Mucosa of rectum (tissue), 2 donors: ENCODE results near the gene FAM227B.
A peak's percentile ranks its signal among the peaks of the same experiment; 100 is the strongest.
"Not testable (repeated sequence)": the region's sequence is repeated elsewhere in the genome, so short reads cannot be mapped to it uniquely, and the experiment has no call there.

Experiments
- H3K27ac ChIP-seq, 2 donors: one replicate each; pipeline ENCODE4 v1.7.0; 2013; ENCODE audit warnings: inconsistent platforms in 2 of 2, low read depth in 2 of 2, low read length in 2 of 2
- H3K27me3 ChIP-seq, 2 donors: one replicate each; pipeline ENCODE4 v1.7.0; 2013; ENCODE audit warnings: low read length in 2 of 2; ENCODE audit not compliant: control insufficient read depth in 2 of 2, insufficient read depth in 2 of 2
- H3K36me3 ChIP-seq, 2 donors: one replicate each; pipeline ENCODE4 v1.7.0; 2013; ENCODE audit warnings: low read length in 2 of 2; ENCODE audit not compliant: control insufficient read depth in 2 of 2, insufficient read depth in 2 of 2
- H3K4me1 ChIP-seq, 2 donors: one replicate each; pipeline ENCODE4 v1.7.0; 2013; ENCODE audit warnings: low read length in 2 of 2, mild to moderate bottlenecking in 1 of 2; ENCODE audit not compliant: control insufficient read depth in 2 of 2, insufficient read depth in 2 of 2
- H3K4me3 ChIP-seq, 2 donors: one replicate each; pipeline ENCODE4 v1.7.0; 2013; ENCODE audit warnings: low read length in 2 of 2
- H3K9ac ChIP-seq, 2 donors: one replicate each; pipeline ENCODE4 v1.7.0; 2013; ENCODE audit warnings: low read length in 2 of 2, low read depth in 1 of 2, mild to moderate bottlenecking in 1 of 2
- H3K9me3 ChIP-seq, 2 donors: one replicate each; pipeline ENCODE4 v1.7.0; 2013; ENCODE audit warnings: low read length in 2 of 2; ENCODE audit not compliant: control insufficient read depth in 2 of 2
- donor health status: healthy.
- donor health status: Normal muscosa, but diverticular disease.

Gene FAM227B

DNA sequence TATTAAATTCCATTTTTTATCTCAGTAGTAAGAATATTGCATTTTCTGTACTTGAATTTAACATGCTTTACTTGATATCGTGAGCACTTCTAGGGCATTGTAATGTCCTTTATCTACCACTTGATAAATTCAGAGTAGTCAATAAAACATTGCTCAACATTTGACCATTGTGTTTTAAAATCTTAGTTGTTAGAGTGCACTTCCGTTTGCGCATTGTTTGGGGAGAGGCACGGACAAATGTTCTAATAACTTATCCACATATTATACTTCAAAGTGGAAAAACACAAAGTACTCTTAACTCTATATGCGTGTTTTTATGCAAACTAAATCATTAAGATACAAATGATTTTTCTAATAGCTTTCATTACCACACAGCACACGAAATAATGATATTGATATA is 419 bp downstream of the FAM227B start:
- H3K36me3 ChIP-seq = peaks cover 0 to under 1% of the 10 kb centered on the region in 2 donors
- peak overlapping the region; percentile 87 to 92 for H3K27ac ChIP-seq
- H3K4me3 ChIP-seq = peak overlapping the region; percentile 78 to 92
- peaks cover 0 to 7% of the 10 kb centered on the region in 2 donors for H3K4me1 ChIP-seq
- no peaks in the 10 kb centered on the region for H3K9me3 ChIP-seq
- no peaks in the 10 kb centered on the region for H3K27me3 ChIP-seq
- peak overlapping the region; percentile 89 to 90 for H3K9ac ChIP-seq

DNA sequence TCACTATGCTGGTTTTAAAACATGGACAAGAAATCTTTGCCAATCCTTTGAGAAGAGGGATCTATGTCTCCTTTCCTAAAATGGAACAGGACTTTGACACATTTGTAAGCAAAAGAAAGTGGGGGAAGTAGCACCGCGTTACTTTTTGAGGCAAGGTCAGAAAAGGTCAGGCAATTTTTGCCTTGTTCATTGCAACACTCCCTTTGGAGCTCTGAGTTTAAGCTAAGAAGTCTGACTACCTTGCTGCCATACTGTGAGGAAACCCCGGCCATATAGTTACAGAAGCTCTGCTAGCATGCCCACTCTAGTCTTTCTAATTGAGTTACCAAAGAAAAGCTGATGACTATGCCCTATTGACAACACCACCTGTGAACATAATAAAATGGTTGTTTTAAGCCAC is 1.4 kb downstream of the FAM227B start:
- Histone ChIP-seq H3K9ac (no peak overlapping the region), H3K4me1 (peaks cover 0 to 7% of the 10 kb centered on the region in 2 donors), H3K9me3 (peaks cover 2 to 3% of the 10 kb centered on the region in 2 donors), H3K27ac (no peak overlapping the region), H3K36me3 (no peaks in the 10 kb centered on the region), H3K4me3 (no peak overlapping the region), H3K27me3 (no peaks in the 10 kb centered on the region)

DNA sequence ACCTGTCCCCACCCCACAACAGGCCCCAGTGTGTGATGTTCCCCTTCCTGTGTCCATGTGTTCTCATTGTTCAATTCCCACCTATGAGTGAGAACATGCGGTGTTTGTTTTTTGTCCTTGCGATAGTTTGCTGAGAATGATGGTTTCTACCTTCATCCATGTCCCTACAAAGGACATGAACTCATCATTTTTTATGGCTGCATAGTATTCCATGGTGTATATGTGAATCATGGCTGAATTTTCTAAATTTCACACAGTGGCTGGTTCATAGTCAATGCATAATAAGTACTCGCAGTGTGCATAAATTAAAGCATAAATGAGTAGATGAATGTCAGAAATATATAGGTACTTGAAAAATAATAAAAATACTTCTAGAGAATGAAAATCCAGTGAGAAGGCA is 8.4 kb downstream of the FAM227B start:
- H3K27me3 ChIP-seq, H3K4me1 ChIP-seq: not testable (repeated sequence)

GRCh38 chr15:49610157-49610918 is 10.3 kb downstream of the FAM227B start:
- Histone ChIP-seq H3K9ac (no peak overlapping the region), H3K27me3 (no peaks in the 10 kb centered on the region), H3K27ac (no peak overlapping the region), H3K4me3 (no peak overlapping the region), H3K9me3 (peaks cover 2 to 3% of the 10 kb centered on the region in 2 donors), H3K36me3 (no peaks in the 10 kb centered on the region), H3K4me1 (no peaks in the 10 kb centered on the region)

More for the DNA sequence above, 8.4 kb downstream of the FAM227B start:
- H3K9me3 ChIP-seq, H3K9ac ChIP-seq, H3K4me3 ChIP-seq, H3K36me3 ChIP-seq, H3K27ac ChIP-seq: not testable (repeated sequence)

DNA sequence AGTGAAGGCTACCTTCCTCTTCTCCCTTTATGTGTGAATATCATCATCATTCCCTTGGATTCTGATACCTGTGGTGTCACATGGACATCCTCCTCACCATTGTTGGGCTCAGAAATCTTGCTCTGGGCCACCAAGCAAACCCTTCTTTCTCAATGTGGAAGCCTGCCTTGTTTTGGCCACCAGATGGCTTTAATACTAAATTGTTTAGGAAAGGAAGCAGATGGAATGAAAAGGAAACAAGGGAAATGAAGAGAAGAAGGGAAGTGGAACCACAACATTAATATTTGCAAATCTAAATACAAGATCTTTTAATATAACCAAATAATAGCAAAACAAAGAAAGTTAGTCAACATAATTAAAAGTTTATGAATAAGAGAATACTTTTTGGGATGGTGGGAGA is 14.0 kb downstream of the FAM227B start:
- H3K27me3 ChIP-seq = no peaks in the 10 kb centered on the region

GRCh38 chr15:49605588-49605987 is 15.0 kb downstream of the FAM227B start:
- no peak overlapping the region for H3K9ac ChIP-seq
- no peaks in the 10 kb centered on the region for H3K4me1 ChIP-seq
- H3K9me3 ChIP-seq = no peaks in the 10 kb centered on the region
- H3K4me3 ChIP-seq = no peak overlapping the region
- no peak overlapping the region for H3K27ac ChIP-seq
- no peaks in the 10 kb centered on the region for H3K36me3 ChIP-seq
- no peaks in the 10 kb centered on the region for H3K27me3 ChIP-seq

More for the DNA sequence above, 14.0 kb downstream of the FAM227B start:
- H3K9ac ChIP-seq = no peak overlapping the region
- no peak overlapping the region for H3K4me3 ChIP-seq
- no peaks in the 10 kb centered on the region for H3K9me3 ChIP-seq
- H3K36me3 ChIP-seq = no peaks in the 10 kb centered on the region
- H3K4me1 ChIP-seq = no peaks in the 10 kb centered on the region
- no peak overlapping the region for H3K27ac ChIP-seq

DNA sequence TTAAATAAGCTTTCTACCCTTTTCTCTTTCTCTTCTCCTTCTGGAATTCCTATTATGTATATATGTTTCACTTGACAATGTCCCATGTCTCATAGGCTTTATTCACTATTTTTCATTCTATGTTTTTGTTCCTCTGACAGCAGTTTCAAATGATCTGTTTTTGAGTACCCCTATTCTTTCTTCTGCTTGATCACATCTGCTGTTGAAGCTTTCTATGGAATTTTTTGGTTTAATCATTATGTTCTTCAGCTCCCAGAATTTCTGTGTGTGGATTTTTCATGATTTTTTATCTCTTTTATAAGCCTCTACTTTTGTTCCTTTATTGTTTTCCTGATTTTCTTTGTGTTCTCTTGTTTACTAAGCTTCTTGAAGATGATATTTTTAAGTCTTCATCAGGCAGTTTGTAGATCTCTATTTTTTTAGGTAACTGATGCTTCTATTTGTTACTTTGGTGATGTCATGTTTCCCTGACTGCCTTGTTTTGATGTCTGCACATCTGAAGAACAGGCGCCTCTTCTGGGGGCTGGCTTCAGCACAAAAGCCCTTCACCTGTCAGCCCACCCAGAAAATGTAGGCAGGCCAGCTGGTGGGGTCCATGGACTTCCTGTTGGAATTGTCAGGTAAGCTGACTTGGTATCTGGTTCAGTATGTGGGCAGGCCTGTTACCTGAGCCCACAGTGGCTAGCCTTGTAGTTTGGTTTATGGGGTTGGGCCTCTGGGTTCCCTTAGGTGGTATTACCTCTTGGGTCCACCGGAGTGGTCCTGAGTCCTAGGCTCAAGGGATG is 15.8 kb downstream of the FAM227B start:
- Histone ChIP-seq H3K36me3 (no peaks in the 10 kb centered on the region), H3K9ac (no peak overlapping the region), H3K4me3 (no peak overlapping the region), H3K4me1 (no peaks in the 10 kb centered on the region), H3K9me3 (no peaks in the 10 kb centered on the region), H3K27me3 (no peaks in the 10 kb centered on the region), H3K27ac (no peak overlapping the region)

DNA sequence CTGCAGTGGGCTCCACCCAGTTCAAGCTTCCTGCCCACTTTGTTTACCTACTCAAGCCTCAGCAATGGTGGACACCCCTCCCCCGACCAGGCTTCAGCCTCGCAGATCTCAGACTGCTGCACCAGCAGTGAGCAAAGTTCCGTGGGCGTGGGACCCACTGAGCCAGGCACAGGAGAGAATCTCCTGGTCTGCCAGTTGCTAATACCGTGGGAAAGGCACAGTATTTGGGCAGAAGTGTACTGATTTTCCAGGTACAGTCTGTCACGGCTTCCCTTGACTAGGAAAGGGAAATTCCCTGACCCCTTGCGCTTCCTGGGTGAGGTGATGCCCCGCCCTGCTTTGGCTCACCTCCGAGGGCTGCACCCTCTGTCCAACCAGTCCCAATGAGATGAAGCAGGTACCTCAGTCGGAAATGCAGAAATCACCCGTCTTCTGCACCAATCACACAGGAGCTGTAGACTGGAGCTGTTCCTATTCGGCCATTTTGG is 27.7 kb downstream of the FAM227B start:
- H3K36me3 ChIP-seq, H3K27ac ChIP-seq, H3K27me3 ChIP-seq, H3K9ac ChIP-seq, H3K9me3 ChIP-seq, H3K4me1 ChIP-seq, H3K4me3 ChIP-seq: not testable (repeated sequence)

GRCh38 chr15:49589030-49589429 is 31.6 kb downstream of the FAM227B start:
- Histone ChIP-seq H3K27ac (no peak overlapping the region), H3K27me3 (no peaks in the 10 kb centered on the region), H3K9ac (no peak overlapping the region), H3K36me3 (no peaks in the 10 kb centered on the region), H3K4me3 (no peak overlapping the region), H3K4me1 (no peaks in the 10 kb centered on the region), H3K9me3 (no peaks in the 10 kb centered on the region)

- Histone ChIP-seq H3K27me3 (no peaks in the 10 kb centered on the region), H3K36me3 (no peaks in the 10 kb centered on the region), H3K9ac (no peak overlapping the region), H3K4me3 (no peak overlapping the region), H3K4me1 (no peaks in the 10 kb centered on the region), H3K27ac (no peak overlapping the region), H3K9me3 (no peaks in the 10 kb centered on the region)
Observed at GRCh38 chr15:49573421-49573820, 47.2 kb downstream of the FAM227B start.
